G401.6 (cell line): ENCODE data around the gene BAHCC1.
A peak's percentile ranks its signal among the peaks of the same experiment; 100 is the strongest.

Experiments
- FAIRE-seq: peaks from 2 replicates; lab custom pipeline; 2012; peaks lifted over from hg19 to GRCh38; lab: Jason Lieb, UNC

BAHCC1 gene

GRCh38 chr17:81445642-81446503 lies 50.6 kb downstream of the BAHCC1 start:
- peak; percentile 15 for FAIRE-seq

GRCh38 chr17:81447331-81447933 lies 52.2 kb downstream of the BAHCC1 start:
- FAIRE-seq, result no peak

- no peak for FAIRE-seq
These were observed 53.2 kb downstream of the BAHCC1 start for GRCh38 chr17:81448442-81448841.

- FAIRE-seq, result no peak
These were observed 53.7 kb downstream of the BAHCC1 start for GRCh38 chr17:81448950-81449349.

GRCh38 chr17:81449351-81449750 lies 54.1 kb downstream of the BAHCC1 start:
- FAIRE-seq, result no peak

GRCh38 chr17:81451823-81452222 lies 56.6 kb downstream of the BAHCC1 start:
- FAIRE-seq, result no peak

- no peak for FAIRE-seq
These were observed 57.3 kb downstream of the BAHCC1 start for GRCh38 chr17:81452551-81452950.

- FAIRE-seq, result no peak
These were observed 57.8 kb downstream of the BAHCC1 start for GRCh38 chr17:81453076-81453475.

- no peak for FAIRE-seq
These were observed 58.5 kb downstream of the BAHCC1 start for GRCh38 chr17:81453712-81454111.

- no peak for FAIRE-seq
These were observed 59.2 kb downstream of the BAHCC1 start for GRCh38 chr17:81454473-81454872.

- FAIRE-seq, result no peak
These were observed 60.1 kb downstream of the BAHCC1 start for GRCh38 chr17:81455387-81455786.

- FAIRE-seq, result no peak
These were observed 60.8 kb downstream of the BAHCC1 start for GRCh38 chr17:81456091-81456490.

GRCh38 chr17:81456798-81457197 lies 61.5 kb downstream of the BAHCC1 start:
- no peak for FAIRE-seq

GRCh38 chr17:81457401-81457800 lies 62.1 kb downstream of the BAHCC1 start:
- FAIRE-seq, result no peak

- no peak for FAIRE-seq
These were observed 62.8 kb downstream of the BAHCC1 start for GRCh38 chr17:81457917-81458555.

- FAIRE-seq, result no peak
These were observed 63.4 kb downstream of the BAHCC1 start for GRCh38 chr17:81458628-81459027.

GRCh38 chr17:81459224-81459623 lies 64.0 kb downstream of the BAHCC1 start:
- no peak for FAIRE-seq

- no peak for FAIRE-seq
These were observed 64.6 kb downstream of the BAHCC1 start for GRCh38 chr17:81459864-81460263.

GRCh38 chr17:81460856-81461460 lies 65.7 kb downstream of the BAHCC1 start:
- FAIRE-seq, result no peak

GRCh38 chr17:81461607-81462500 lies 66.6 kb downstream of the BAHCC1 start:
- no peak for FAIRE-seq

GRCh38 chr17:81462506-81463125 lies 67.4 kb downstream of the BAHCC1 start:
- FAIRE-seq, result no peak
